ENCODE measurements around the gene AGMO. TPM values are rescaled to one million over a fixed set of nuclear protein-coding genes. Genes with fewer than 3 reads are reported as not detected.

Gene AGMO
- 1.6 and 1.7 TPM in 2 replicates for total RNA-seq

DNA sequence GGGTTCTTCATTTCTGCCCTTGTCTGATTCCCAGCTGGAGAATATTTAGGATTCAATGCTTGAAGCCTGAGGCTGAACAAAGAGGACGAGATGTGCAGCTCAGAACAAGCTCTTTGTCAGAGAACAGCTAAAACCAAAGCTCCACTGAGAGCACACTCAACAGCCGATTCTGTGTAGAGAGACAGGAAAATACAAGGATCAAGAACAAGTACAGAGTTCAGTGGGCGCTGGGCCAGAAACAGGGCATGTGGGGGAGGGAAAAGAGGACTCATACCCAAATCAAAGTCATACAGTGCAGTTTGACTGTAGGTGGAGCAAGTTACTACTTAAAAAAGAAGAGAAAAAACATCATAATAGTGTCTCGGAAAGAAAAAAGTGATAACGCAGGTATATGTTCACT lies at the start of gene AGMO:
Gene AGMO (minus strand): TSS at position 181 of the 400 bp plus-strand sequence.

Other genes starting within 250 kb of the AGMO start
- 28.0 and 34.8 TPM in 2 replicates for gene MEOX2, start 124.7 kb upstream of the AGMO start, total RNA-seq